ENCODE data around the gene OR6T1.

DNA sequence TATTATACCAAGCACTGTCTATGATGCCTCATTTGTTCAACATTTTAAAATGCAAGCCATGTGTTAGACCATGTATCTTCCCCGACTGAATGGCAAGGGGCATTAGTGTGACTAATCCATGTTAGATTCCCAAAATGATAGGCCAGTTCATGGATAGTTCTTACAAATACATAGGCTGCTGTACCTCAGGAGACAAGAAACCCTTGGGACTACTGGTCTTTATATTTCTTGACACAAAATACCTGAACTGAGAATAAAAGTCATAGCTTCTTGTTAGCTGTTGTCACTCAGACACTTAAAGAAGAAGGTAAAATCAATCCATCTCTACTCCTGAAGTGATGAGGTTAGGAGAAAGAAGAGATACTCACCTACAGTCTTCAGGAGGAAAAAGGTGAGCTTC, 41.8 kb downstream of the OR6T1 start, which contains the start of gene OR8D4:
- TF ChIP-seq, protein P1, sequence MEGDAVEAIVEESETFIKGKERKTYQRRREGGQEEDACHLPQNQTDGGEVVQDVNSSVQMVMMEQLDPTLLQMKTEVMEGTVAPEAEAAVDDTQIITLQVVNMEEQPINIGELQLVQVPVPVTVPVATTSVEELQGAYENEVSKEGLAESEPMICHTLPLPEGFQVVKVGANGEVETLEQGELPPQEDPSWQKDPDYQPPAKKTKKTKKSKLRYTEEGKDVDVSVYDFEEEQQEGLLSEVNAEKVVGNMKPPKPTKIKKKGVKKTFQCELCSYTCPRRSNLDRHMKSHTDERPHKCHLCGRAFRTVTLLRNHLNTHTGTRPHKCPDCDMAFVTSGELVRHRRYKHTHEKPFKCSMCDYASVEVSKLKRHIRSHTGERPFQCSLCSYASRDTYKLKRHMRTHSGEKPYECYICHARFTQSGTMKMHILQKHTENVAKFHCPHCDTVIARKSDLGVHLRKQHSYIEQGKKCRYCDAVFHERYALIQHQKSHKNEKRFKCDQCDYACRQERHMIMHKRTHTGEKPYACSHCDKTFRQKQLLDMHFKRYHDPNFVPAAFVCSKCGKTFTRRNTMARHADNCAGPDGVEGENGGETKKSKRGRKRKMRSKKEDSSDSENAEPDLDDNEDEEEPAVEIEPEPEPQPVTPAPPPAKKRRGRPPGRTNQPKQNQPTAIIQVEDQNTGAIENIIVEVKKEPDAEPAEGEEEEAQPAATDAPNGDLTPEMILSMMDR (conservative IDR thresholded peaks at IDR 0.05 in 1 of 2, IDR thresholded peaks at IDR 0.05 in 1 of 2; ENCODE audit: extremely low read depth in 1 of 2, insufficient read depth in 1 of 2, low read depth in 1 of 2, low read length in 2 of 2): no peak
- no peak for TF ChIP-seq EZH2 (IDR thresholded peaks at IDR 0.05; ENCODE audit: borderline replicate concordance, low read length)

Measured in mammary epithelial cell (primary cell).